Transverse colon (tissue), 3 donors: ENCODE measurements around the gene MRPL34.

Experiments used
- EP300 ChIP-seq: sonication (generic); formaldehyde crosslinking; IDR thresholded peaks from one replicate; pipeline ENCODE4 v1.6.1; 2017; ENCODE audit warnings: antibody characterized with exemption, low read depth
- POLR2A ChIP-seq: fragments of 450-650 bp; IDR thresholded peaks from one replicate; pipeline ENCODE4 v1.6.1; 2016; ENCODE audit warnings: antibody characterized with exemption, mild to moderate bottlenecking, moderate library complexity
- TF ChIP-seq, protein P1 (sequence below), 5 experiments: fragments of 200-600 bp in 3 of 5; fragments of 450-650 bp in 2 of 5; sonication (generic) in 3 of 5; IDR thresholded peaks; 1 replicate in 2 of 5; 2 replicates in 3 of 5; pipeline ENCODE4 v1.5.1; 2016 to 2017; ENCODE audit warnings: antibody characterized with exemption in 5 of 5, inconsistent platforms in 3 of 5, mild to moderate bottlenecking in 2 of 5, moderate library complexity in 1 of 5

GRCh38 chr19:17307876-17308377 lies 2.3 kb downstream of the MRPL34 start:
- TF ChIP-seq POLR2A (no peak), EP300 (no peak)
- TF ChIP-seq, protein P1, sequence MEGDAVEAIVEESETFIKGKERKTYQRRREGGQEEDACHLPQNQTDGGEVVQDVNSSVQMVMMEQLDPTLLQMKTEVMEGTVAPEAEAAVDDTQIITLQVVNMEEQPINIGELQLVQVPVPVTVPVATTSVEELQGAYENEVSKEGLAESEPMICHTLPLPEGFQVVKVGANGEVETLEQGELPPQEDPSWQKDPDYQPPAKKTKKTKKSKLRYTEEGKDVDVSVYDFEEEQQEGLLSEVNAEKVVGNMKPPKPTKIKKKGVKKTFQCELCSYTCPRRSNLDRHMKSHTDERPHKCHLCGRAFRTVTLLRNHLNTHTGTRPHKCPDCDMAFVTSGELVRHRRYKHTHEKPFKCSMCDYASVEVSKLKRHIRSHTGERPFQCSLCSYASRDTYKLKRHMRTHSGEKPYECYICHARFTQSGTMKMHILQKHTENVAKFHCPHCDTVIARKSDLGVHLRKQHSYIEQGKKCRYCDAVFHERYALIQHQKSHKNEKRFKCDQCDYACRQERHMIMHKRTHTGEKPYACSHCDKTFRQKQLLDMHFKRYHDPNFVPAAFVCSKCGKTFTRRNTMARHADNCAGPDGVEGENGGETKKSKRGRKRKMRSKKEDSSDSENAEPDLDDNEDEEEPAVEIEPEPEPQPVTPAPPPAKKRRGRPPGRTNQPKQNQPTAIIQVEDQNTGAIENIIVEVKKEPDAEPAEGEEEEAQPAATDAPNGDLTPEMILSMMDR (IDR thresholded peaks at IDR 0.05): no peak
